OCI-LY7 (cell line): ENCODE measurements around the gene TPSB2.

ENCODE experiments used
- CTCF ChIP-seq: fragments of 200-600 bp; sonication (generic); conservative IDR thresholded peaks from 2 replicates; pipeline ENCODE4 v1.5.1; 2014; ENCODE audit warnings: mild to moderate bottlenecking, antibody characterized with exemption, low read length, moderate library complexity, mixed read lengths
- EZH2phosphoT487 ChIP-seq: fragments of 200-600 bp; sonication (generic); IDR thresholded peaks from 2 replicates; pipeline ENCODE4 v1.6.1; 2018; ENCODE audit warnings: low read depth, borderline replicate concordance, mild to moderate bottlenecking, mixed run types, antibody characterized with exemption, low read length, moderate library complexity, mixed read lengths

- TF ChIP-seq CTCF (no peak), EZH2phosphoT487 (no peak)
Measured at GRCh38 chr16:1279081-1279944, 49.3 kb upstream of the TPSB2 start.
